Neural cell (in vitro differentiated cells): Measurements from ENCODE around the gene KCNK2.

Source experiments
- TAF1 ChIP-seq: IDR thresholded peaks from 2 replicates; pipeline ENCODE4 v1.6.1; 2012; ENCODE audit warnings: low read depth
- TF ChIP-seq, protein P1 (sequence below): fragments of 450-650 bp; IDR thresholded peaks from 2 replicates; pipeline ENCODE4 v1.5.1; 2014; ENCODE audit warnings: antibody characterized with exemption, mild to moderate bottlenecking, moderate library complexity; ENCODE audit not compliant: poor library complexity, severe bottlenecking

DNA sequence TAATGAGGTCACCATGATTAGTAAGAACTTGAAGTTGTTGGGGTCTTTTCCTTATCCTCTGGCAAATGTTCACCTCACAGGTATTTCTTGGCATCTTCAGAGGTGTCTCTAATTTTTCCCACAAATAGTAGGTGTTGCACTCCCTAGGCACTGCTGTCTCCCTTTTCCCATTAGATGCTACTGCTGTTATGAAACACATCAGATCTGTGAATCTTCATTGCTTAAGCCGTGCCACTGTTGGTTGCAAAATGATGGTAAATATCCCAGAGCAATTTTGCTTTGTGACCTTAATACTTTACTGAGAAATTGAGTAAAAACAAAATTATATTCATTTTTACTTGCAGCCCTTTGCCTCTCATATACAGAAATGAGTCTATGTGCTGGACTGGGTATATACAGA, 169.6 kb downstream of the KCNK2 start:
- TF ChIP-seq, protein P1, sequence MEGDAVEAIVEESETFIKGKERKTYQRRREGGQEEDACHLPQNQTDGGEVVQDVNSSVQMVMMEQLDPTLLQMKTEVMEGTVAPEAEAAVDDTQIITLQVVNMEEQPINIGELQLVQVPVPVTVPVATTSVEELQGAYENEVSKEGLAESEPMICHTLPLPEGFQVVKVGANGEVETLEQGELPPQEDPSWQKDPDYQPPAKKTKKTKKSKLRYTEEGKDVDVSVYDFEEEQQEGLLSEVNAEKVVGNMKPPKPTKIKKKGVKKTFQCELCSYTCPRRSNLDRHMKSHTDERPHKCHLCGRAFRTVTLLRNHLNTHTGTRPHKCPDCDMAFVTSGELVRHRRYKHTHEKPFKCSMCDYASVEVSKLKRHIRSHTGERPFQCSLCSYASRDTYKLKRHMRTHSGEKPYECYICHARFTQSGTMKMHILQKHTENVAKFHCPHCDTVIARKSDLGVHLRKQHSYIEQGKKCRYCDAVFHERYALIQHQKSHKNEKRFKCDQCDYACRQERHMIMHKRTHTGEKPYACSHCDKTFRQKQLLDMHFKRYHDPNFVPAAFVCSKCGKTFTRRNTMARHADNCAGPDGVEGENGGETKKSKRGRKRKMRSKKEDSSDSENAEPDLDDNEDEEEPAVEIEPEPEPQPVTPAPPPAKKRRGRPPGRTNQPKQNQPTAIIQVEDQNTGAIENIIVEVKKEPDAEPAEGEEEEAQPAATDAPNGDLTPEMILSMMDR = no peak
- no peak for TF ChIP-seq TAF1
